Measurements from ENCODE around the gene USP31. TPM values are rescaled to one million over a fixed set of nuclear protein-coding genes. Genes with fewer than 3 reads are reported as not detected.

USP31 gene
- total RNA-seq, 2 donors from 2014 or later = 16.2 to 67.3 TPM

- H3K27ac ChIP-seq = no peak overlapping the region
- H3K36me3 ChIP-seq = no peaks in the 10 kb centered on the region
- no peak overlapping the region for H3K4me3 ChIP-seq
- 50% methylated on average over 5 of the region's 5 CpGs for WGBS
- TF ChIP-seq POLR2AphosphoS5 (IDR thresholded peaks at IDR 0.05) = no peak
- no peak for TF ChIP-seq CTCF (IDR thresholded peaks at IDR 0.05)
- TF ChIP-seq POLR2A (IDR thresholded peaks at IDR 0.05) = no peak
- DNase-seq (ENCODE audit: low spot score) = no peak
- intact Hi-C loops (cut with DNase I) = no loop called here
- no peaks in the 10 kb centered on the region for H3K9me3 ChIP-seq
- no peaks in the 10 kb centered on the region for H3K27me3 ChIP-seq (replicated peaks; ENCODE audit: insufficient read depth)
- H3K4me1 ChIP-seq (replicated peaks) = no peaks in the 10 kb centered on the region
These were observed 89.8 kb downstream of the USP31 start for GRCh38 chr16:23059433-23059832.

GRCh38 chr16:23058576-23058975 lies 90.7 kb downstream of the USP31 start:
- Histone ChIP-seq H3K4me3 (no peak overlapping the region), H3K36me3 (no peaks in the 10 kb centered on the region), H3K27me3 (replicated peaks; ENCODE audit: insufficient read depth) (no peaks in the 10 kb centered on the region), H3K4me1 (replicated peaks) (no peaks in the 10 kb centered on the region), H3K27ac (no peak overlapping the region), H3K9me3 (no peaks in the 10 kb centered on the region)
- intact Hi-C loops (cut with DNase I) = no loop called here
- 36% methylated on average over 4 of the region's 4 CpGs for WGBS
- no peak for DNase-seq (ENCODE audit: low spot score)
- TF ChIP-seq POLR2A (IDR thresholded peaks at IDR 0.05) (no peak), POLR2AphosphoS5 (IDR thresholded peaks at IDR 0.05) (no peak), CTCF (IDR thresholded peaks at IDR 0.05) (no peak)

DNA sequence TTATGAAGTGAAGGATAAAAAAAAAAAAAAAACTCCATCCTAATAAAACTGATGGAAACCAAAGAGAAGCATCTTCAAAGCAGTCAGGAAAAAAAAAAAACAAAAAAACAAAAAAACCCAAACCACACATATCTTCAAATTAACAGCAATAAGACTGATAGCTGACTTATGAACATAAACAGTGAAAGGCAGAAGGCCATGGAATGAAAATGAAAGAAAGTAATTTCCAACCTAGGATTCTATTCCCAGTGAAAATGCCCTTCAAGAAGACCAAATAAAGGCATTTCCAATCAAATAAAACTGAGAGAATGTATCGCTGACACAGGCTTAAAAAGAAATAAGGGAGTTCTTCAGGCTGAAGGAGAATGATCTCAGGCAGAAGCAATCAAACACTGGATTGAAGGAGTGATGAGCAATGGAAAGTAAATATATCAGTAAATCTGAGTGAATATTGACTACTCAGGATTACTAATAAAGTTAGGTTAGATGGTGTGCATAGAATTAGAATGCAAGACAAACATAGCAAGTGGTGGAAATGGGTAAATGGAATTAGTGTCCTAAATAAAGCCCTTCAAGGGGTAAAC lies 92.1 kb downstream of the USP31 start:
- TF ChIP-seq POLR2AphosphoS5 (IDR thresholded peaks at IDR 0.05) (no peak), POLR2A (IDR thresholded peaks at IDR 0.05) (no peak), CTCF (IDR thresholded peaks at IDR 0.05) (no peak)
- DNase-seq (ENCODE audit: low spot score) = no peak
- H3K4me3 ChIP-seq = no peak overlapping the region
- no peaks in the 10 kb centered on the region for H3K4me1 ChIP-seq (replicated peaks)
- H3K9me3 ChIP-seq = no peaks in the 10 kb centered on the region
- H3K27ac ChIP-seq = no peak overlapping the region
- no peaks in the 10 kb centered on the region for H3K36me3 ChIP-seq
- H3K27me3 ChIP-seq (replicated peaks; ENCODE audit: insufficient read depth) = no peaks in the 10 kb centered on the region
- intact Hi-C loops (cut with DNase I) = no loop called here
- WGBS = 79% methylated on average over 1 of the region's 1 CpG

DNA sequence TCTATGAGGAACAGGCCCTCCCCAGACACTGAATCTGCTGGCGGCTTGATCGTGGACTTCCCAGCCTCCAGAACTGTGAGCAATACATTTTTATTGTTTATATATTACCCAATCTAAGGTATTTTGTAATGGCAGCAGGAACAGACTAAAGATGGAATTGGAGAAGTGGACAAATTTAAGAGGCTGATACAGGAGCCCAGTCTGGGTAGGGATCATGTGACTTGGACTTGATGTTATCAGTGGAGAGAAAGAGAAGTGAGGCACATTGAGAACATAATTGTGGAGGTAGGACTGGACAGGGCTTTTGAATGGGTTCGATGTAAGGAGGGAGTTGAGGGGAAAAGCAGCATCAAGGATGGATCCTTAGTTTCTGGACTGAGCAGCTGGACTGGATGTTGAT lies 93.8 kb downstream of the USP31 start:
- TF ChIP-seq POLR2A (IDR thresholded peaks at IDR 0.05) (no peak), POLR2AphosphoS5 (IDR thresholded peaks at IDR 0.05) (no peak), CTCF (IDR thresholded peaks at IDR 0.05) (no peak)
- Histone ChIP-seq H3K27me3 (replicated peaks; ENCODE audit: insufficient read depth) (no peaks in the 10 kb centered on the region), H3K36me3 (no peaks in the 10 kb centered on the region), H3K27ac (no peak overlapping the region), H3K4me1 (replicated peaks) (no peaks in the 10 kb centered on the region), H3K9me3 (no peaks in the 10 kb centered on the region), H3K4me3 (no peak overlapping the region)
- intact Hi-C loops (cut with DNase I) = no loop called here
- 88% methylated on average over 3 of the region's 3 CpGs for WGBS
- no peak for DNase-seq (ENCODE audit: low spot score)

GRCh38 chr16:23052908-23053580 lies 96.2 kb downstream of the USP31 start:
- DNase-seq (ENCODE audit: low spot score) = no peak
- Histone ChIP-seq H3K36me3 (no peaks in the 10 kb centered on the region), H3K27ac (no peak overlapping the region), H3K4me1 (replicated peaks) (no peaks in the 10 kb centered on the region), H3K27me3 (replicated peaks; ENCODE audit: insufficient read depth) (no peaks in the 10 kb centered on the region), H3K4me3 (no peak overlapping the region), H3K9me3 (no peaks in the 10 kb centered on the region)
- intact Hi-C loops (cut with DNase I) = no loop called here
- 73% methylated on average over 4 of the region's 4 CpGs for WGBS
- TF ChIP-seq POLR2A (IDR thresholded peaks at IDR 0.05) (no peak), CTCF (IDR thresholded peaks at IDR 0.05) (no peak), POLR2AphosphoS5 (IDR thresholded peaks at IDR 0.05) (no peak)

All from prostate gland (tissue), 2 donors.